Psoas muscle (tissue), 8 donors: Measurements from ENCODE around the gene ENPP7. TPM values are rescaled to one million over a fixed set of nuclear protein-coding genes. Genes with fewer than 3 reads are reported as not detected.

Source experiments
- ATAC-seq, 4 donors: fragments of 200-7000 bp; cut with Tn5 transposase; one replicate each; pipeline ENCODE4 v1.9.1; 2020; ENCODE audit warnings: moderate library complexity in 3 of 4, mild to moderate bottlenecking in 2 of 4
- DNase-seq, 2 donors: peaks; one replicate each; pipeline ENCODE4 v3.0.0-alpha.2; 2020
- H3K27ac ChIP-seq: fragments of 200-600 bp; one replicate; pipeline ENCODE4 v1.8.0; 2022
- H3K27me3 ChIP-seq, 3 donors: fragments of 200-600 bp in 1 of 3; one replicate each; pipeline versions ENCODE4 v1.6.1 to v1.8.0; 2013 to 2022; ENCODE audit warnings: low read length in 2 of 3, mild to moderate bottlenecking in 2 of 3, moderate library complexity in 1 of 3; ENCODE audit not compliant: insufficient read depth in 3 of 3
- H3K36me3 ChIP-seq, 2 donors: fragments of 200-600 bp in 1 of 2; one replicate each; pipeline versions ENCODE4 v1.6.1 to v1.8.0; 2013 to 2022; ENCODE audit warnings: low read depth in 1 of 2, mild to moderate bottlenecking in 1 of 2, moderate library complexity in 1 of 2; ENCODE audit not compliant: insufficient read depth in 1 of 2
- H3K4me1 ChIP-seq: fragments of 200-600 bp; one replicate; pipeline ENCODE4 v1.8.0; 2022
- H3K4me3 ChIP-seq: fragments of 200-600 bp; one replicate; pipeline ENCODE4 v1.8.0; 2022; ENCODE audit warnings: mild to moderate bottlenecking
- H3K9me3 ChIP-seq: fragments of 200-600 bp; one replicate; pipeline ENCODE4 v1.8.0; 2022
- CTCF ChIP-seq: fragments of 200-600 bp; IDR thresholded peaks from one replicate; pipeline ENCODE4 v1.8.0; 2022; ENCODE audit warnings: antibody characterized with exemption
- WGBS, 3 donors: extraction: QIAGEN DNeasy Blood & Tissue Kit; methylation state at CpG; one replicate each; pipeline versions ENCODE4 v1.1.6 to v1.1.7; 2013; 5-methylcytosine and 5-hydroxymethylcytosine counted together
- intact Hi-C, 2 donors: fragments of 100-400 bp; cut with DNase I; formaldehyde crosslinking; loops; one replicate each; pipeline versions ENCODE4 v1.11.0 to v1.14.2; 2022
- polyA plus RNA-seq, 3 donors: library from polyadenylated mRNA; stranded (reverse); fragments of 200-250 nt; gene quantifications; one replicate each; pipeline ENCODE4 v1.2.3, GENCODE V29; 2013
- total RNA-seq, 4 donors: library from RNA; stranded (reverse); fragmentation: NEBNext Ultra II Directional in 2 of 4; extraction: Animal tissue kit (Norgen Biotek cat#: 25700) in 2 of 4; gene quantifications; one replicate each; pipeline versions ENCODE4 v1.2.1 to v1.2.4, GENCODE V29; 2021 to 2023
- donor health status: healthy with polysubstance abuse.
- donor health status: DM: no; HTN: no; CAD: no; lungs with moderate emphysema.
- donor health status: Bipolar disorder and iron deficiency.
- donor health status: healthy.
- donor health status: DM: yes; HTN: yes; CAD: no.
- donor health status: DM: no; HTN: no; CAD: no.
- donor health status: DM: no; HTN: no; CAD: no.
- donor health status: DM: yes; HTN: yes; CAD: no.

ENPP7 gene
- total and polyA plus RNA-seq, 7 donors: 0.04 to 0.10 TPM; not detected in 5

DNA sequence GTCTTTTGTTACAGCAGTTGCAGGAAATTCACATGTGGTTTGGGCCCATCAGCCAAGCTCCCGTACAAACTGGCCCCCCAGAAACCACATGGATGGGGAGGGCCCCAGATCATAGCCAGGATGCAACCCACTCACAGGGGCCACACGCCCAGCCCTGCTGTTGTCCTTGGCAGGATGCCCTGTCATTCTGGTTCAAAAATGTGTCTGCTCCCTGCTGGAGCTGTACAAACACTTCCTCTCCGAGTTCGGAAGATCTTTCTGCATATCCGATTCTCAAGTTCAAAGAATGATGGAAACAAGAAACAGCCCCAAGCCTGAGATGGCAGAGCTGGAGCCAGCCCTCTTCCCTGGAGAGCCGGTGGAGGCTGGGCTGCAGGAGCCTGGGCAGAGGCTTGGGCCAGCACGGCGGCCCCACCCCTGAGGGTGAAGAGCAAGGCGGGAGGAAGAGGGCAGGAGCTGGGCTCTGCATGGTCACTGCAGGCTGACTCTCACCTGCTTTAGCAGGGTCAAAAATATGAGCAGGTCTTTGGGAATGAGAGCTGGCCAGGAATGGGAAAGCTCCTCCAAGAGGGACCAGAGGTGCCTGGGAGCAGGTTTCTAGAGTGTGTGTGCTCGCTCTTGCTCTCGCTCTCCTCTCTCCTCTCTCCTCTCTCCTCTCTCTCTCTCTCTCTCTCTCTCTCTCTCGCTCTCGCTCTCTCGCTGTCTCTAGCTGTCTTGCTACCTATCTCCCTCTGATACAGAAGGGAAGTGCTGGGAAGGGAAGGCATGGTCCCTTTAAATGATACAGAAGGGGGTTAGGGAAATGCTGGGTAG is 34.7 kb upstream of the ENPP7 start:
- TF ChIP-seq CTCF: no peak
- DNase-seq: no peak
- H3K9me3 ChIP-seq: no peaks in the 10 kb centered on the region

DNA sequence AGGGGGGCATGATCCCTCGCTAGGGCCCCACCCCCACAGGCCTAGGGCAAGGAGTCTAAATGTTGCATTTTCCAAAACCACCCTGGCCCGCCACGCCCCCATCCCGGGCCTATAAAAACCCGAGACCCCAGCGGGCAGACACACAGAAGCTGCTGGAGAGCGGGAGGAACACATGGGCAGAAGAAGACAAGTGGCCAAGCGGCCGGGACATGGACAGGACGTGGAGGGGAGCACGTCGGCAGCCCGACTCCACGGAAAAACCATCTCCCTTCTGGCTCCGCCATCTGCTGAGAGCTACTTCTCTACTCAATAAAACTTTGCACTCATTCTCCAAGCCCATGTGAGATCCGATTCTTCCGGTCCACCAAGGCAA is 34.1 kb upstream of the ENPP7 start:
- peaks cover 0 to 40% (median 6%) of the 10 kb centered on the region in 3 donors for H3K27me3 ChIP-seq
- DNase-seq (no peak), ATAC-seq (no peak)
- TF ChIP-seq CTCF: no peak
- H3K27ac ChIP-seq: no peak overlapping the region
- H3K4me3 ChIP-seq: no peak overlapping the region
- intact Hi-C loops: no loop called here
- H3K9me3 ChIP-seq: no peaks in the 10 kb centered on the region
- H3K36me3 ChIP-seq: no peaks in the 10 kb centered on the region
- WGBS, 3 donors: 48 to 61% (median 53%) methylated on average over 17 of the region's 17 CpGs
- H3K4me1 ChIP-seq: peaks cover 9% of the 10 kb centered on the region

More for the DNA sequence above, 34.7 kb upstream of the ENPP7 start:
- 6 to 30% (median 22%) methylated on average over 10 to 13 of the region's 14 CpGs for WGBS, 3 donors
- no peak overlapping the region for H3K4me3 ChIP-seq
- peaks cover 0 to 40% (median 6%) of the 10 kb centered on the region in 3 donors for H3K27me3 ChIP-seq
- ATAC-seq: no peak
- H3K4me1 ChIP-seq: peaks cover 12% of the 10 kb centered on the region
- H3K36me3 ChIP-seq: no peaks in the 10 kb centered on the region
- no peak overlapping the region for H3K27ac ChIP-seq
- intact Hi-C loops: no loop called here

GRCh38 chr17:79698146-79698846 is 32.4 kb upstream of the ENPP7 start:
- ATAC-seq (no peak), DNase-seq (no peak)
- no peak for TF ChIP-seq CTCF
- no peaks in the 10 kb centered on the region for H3K9me3 ChIP-seq
- peaks cover 0 to 52% (median 6%) of the 10 kb centered on the region in 3 donors for H3K27me3 ChIP-seq
- H3K4me3 ChIP-seq: no peak overlapping the region
- H3K27ac ChIP-seq: no peak overlapping the region
- intact Hi-C loops: no loop called here
- no peaks in the 10 kb centered on the region for H3K4me1 ChIP-seq
- 38 to 46% (median 40%) methylated on average over 14 to 15 of the region's 15 CpGs for WGBS, 3 donors
- no peaks in the 10 kb centered on the region for H3K36me3 ChIP-seq

DNA sequence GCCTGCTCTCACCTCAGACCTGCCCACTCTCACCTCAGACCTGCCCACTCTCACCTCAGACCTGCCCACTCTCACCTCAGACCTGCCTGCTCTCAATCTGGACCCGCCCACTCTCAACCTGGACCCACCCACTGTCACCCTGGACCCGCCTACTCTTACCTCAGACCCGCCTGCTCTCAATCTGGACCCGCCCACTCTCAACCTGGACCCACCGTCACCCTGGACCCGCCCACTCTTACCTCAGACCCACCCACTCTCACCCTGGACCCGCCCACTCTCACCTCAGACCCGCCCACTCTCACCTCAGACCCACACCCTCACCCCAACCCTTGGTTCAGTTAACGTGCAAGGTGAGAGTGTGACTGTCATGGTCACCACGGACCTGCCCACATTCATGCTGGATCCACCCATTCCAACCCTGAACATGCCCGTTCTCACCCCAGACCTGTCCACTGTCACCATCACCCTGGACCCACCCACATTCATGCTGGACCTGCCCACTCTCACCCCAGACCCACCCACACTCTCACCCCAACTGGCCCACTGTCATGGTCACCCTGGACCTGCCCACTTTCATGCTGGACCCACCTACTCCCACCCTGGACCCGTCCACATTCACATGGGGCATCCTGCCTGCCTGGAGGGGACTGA is 31.2 kb upstream of the ENPP7 start:
- Histone ChIP-seq H3K4me1 (no peaks in the 10 kb centered on the region), H3K27me3 (peaks cover 0 to 60% (median 6%) of the 10 kb centered on the region in 3 donors), H3K9me3 (no peaks in the 10 kb centered on the region), H3K36me3 (no peaks in the 10 kb centered on the region), H3K27ac (no peak overlapping the region), H3K4me3 (no peak overlapping the region)
- intact Hi-C loops: loop anchor here in 1 of 2 donors (10.0 kb wide), 1 partner anchor 295 kb away; no protein-coding TSS in a partner anchor
- WGBS, 3 donors: 72 to 88% (median 82%) methylated on average over 12 of the region's 12 CpGs
- no peak for DNase-seq
- TF ChIP-seq CTCF: no peak
- ATAC-seq: no peak
